Measurements from ENCODE around the gene SF3B6. TPM values are rescaled to one million over a fixed set of nuclear protein-coding genes. Genes with fewer than 3 reads are reported as not detected.

Gene SF3B6
- total RNA-seq, 1 donor from 2014 or later = 105 TPM

DNA sequence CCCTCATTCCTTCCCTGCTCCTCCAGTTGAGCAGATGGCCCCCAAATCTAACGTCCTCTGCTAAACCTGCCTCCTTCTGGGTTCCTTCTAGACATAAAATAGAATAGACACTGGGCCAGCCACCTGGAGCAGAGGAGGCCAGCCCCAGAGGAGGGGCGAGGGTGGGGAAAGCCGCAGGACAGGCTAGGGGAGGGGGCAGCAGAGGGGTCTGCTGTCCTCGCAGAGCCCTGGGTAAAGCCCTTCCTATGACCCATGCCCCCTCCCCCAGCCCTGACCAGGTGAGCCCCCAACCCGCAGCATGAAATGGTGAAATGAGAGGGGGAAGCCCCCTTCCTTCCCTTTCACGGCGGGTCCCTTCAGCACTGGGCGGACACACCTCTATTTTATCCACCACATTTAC lies 58.4 kb downstream of the SF3B6 start:
- Histone ChIP-seq H3K4me1 (ENCODE audit: insufficient read depth, low read length) (peaks cover 16% of the 10 kb centered on the region), H3K4me2 (ENCODE audit: low read length) (no peak overlapping the region), H3K27me3 (ENCODE audit: insufficient read depth, low read length) (no peaks in the 10 kb centered on the region), H2AFZ (ENCODE audit: low read depth, low read length) (no peak overlapping the region), H3K4me3 (ENCODE audit: insufficient read depth, low read depth, low read length) (no peak overlapping the region), H3K9me3 (ENCODE audit: insufficient read depth, low read depth, low read length) (no peaks in the 10 kb centered on the region), H3K79me2 (ENCODE audit: insufficient read depth, low read length) (no peaks in the 10 kb centered on the region), H3K36me3 (ENCODE audit: insufficient read depth, low read length) (no peaks in the 10 kb centered on the region), H4K20me1 (ENCODE audit: insufficient read depth, low read length) (no peaks in the 10 kb centered on the region), H3K27ac (ENCODE audit: low read depth, low read length) (no peak overlapping the region), H3K9ac (ENCODE audit: low read length) (no peak overlapping the region)
- FAIRE-seq (no peak), DNase-seq (ENCODE audit: low read depth) (no peak)
- Mint-ChIP-seq H3K27ac (ENCODE audit: unreplicated experiment) (no peak overlapping the region), H3K9me3 (ENCODE audit: unreplicated experiment) (no peaks in the 10 kb centered on the region), H3K4me1 (ENCODE audit: low read depth, unreplicated experiment) (peaks cover 7% of the 10 kb centered on the region), H3K27me3 (ENCODE audit: low read depth, unreplicated experiment) (peaks cover 2% of the 10 kb centered on the region), H3K36me3 (ENCODE audit: low read depth, unreplicated experiment) (peaks cover 2% of the 10 kb centered on the region), H3K4me3 (ENCODE audit: unreplicated experiment) (no peak overlapping the region)
- TF ChIP-seq EZH2 (IDR thresholded peaks at IDR 0.05; ENCODE audit: insufficient read depth, low read length) (no peak), CTCF (IDR thresholded peaks at IDR 0.05; ENCODE audit: insufficient read depth, low read depth, low read length) (no peak)

Other genes starting within 250 kb of the SF3B6 start
- gene ATAD2B, start 149.2 kb downstream of the SF3B6 start, total RNA-seq = 10.7 and 12.2 TPM in 2 replicates
- gene UBXN2A, start 135.9 kb downstream of the SF3B6 start, total RNA-seq = 19.9 and 22.2 TPM in 2 replicates
- gene MFSD2B, start 66.2 kb downstream of the SF3B6 start, total RNA-seq = 0.10 and 0.34 TPM in 2 replicates
- 10.3 and 17.4 TPM in 2 replicates for gene WDCP, start 28.9 kb downstream of the SF3B6 start, total RNA-seq
- gene FKBP1B, start 26.6 kb downstream of the SF3B6 start, total RNA-seq = 16.8 and 19.4 TPM in 2 replicates
- gene TP53I3, start 8.5 kb upstream of the SF3B6 start, total RNA-seq = 83.6 and 93.2 TPM in 2 replicates
- gene PFN4, start 47.0 kb upstream of the SF3B6 start, total RNA-seq = 0.48 and 0.64 TPM in 2 replicates
- 9.7 and 10.4 TPM in 2 replicates for gene FAM228B, start 47.1 kb upstream of the SF3B6 start, total RNA-seq
- gene FAM228A, start 98.7 kb upstream of the SF3B6 start, total RNA-seq = not detected in 2 replicates

Data from astrocyte (in vitro differentiated cells and primary cell).